NB4 (cell line): ENCODE data around the gene CHST13.

ENCODE experiments used
- MYC ChIP-seq: IDR thresholded peaks from 2 replicates; pipeline ENCODE4 v1.6.1; 2011; ENCODE audit warnings: low read depth, low read length
- POLR2A ChIP-seq: IDR thresholded peaks from 2 replicates; pipeline ENCODE4 v1.6.1; 2011; ENCODE audit warnings: mild to moderate bottlenecking; ENCODE audit not compliant: insufficient read length; ENCODE audit errors: extremely low read depth
- TF ChIP-seq, protein P1 (sequence below): IDR thresholded peaks from one replicate; pipeline ENCODE4 v1.5.1; 2012; ENCODE audit warnings: low read depth, low read length
- TF ChIP-seq, protein P2 (sequence below): IDR thresholded peaks from 2 replicates; pipeline ENCODE4 v1.6.1; 2011; ENCODE audit warnings: low read depth, low read length

DNA sequence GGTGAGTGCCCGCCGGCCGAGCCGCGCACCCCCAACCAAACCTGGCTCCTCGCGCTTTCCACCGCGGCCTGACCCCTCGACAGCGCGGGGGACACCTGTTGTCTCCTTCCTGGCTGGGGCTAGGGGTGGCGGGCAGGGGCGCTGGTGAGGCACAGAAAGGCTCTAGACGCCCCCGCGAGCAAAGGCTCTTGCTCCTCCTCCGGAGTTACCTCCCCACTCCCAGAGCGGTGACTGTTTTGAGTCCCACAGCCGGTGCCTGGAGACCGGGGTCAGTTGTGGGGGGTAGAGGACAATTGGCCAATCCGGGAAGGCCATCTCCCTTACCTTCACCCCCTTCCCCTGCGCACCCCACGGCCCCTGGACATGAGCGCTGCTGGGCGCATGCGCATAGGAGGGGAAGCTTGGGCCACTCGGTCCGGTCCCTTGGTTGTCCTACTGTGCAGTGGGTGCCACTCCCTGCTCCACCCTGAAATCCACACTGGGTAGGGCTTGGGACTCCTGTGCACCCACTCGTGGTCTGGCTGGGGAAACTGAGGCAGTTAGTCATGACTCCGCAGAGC lies 554 bp downstream of the CHST13 start:
- TF ChIP-seq, protein P1, sequence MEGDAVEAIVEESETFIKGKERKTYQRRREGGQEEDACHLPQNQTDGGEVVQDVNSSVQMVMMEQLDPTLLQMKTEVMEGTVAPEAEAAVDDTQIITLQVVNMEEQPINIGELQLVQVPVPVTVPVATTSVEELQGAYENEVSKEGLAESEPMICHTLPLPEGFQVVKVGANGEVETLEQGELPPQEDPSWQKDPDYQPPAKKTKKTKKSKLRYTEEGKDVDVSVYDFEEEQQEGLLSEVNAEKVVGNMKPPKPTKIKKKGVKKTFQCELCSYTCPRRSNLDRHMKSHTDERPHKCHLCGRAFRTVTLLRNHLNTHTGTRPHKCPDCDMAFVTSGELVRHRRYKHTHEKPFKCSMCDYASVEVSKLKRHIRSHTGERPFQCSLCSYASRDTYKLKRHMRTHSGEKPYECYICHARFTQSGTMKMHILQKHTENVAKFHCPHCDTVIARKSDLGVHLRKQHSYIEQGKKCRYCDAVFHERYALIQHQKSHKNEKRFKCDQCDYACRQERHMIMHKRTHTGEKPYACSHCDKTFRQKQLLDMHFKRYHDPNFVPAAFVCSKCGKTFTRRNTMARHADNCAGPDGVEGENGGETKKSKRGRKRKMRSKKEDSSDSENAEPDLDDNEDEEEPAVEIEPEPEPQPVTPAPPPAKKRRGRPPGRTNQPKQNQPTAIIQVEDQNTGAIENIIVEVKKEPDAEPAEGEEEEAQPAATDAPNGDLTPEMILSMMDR = peak; percentile 4
- TF ChIP-seq, protein P2, sequence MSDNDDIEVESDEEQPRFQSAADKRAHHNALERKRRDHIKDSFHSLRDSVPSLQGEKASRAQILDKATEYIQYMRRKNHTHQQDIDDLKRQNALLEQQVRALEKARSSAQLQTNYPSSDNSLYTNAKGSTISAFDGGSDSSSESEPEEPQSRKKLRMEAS = no peak
- TF ChIP-seq POLR2A (peak; percentile 15), MYC (no peak)
